H1 (cell line): ENCODE results near the gene CRADD. TPM values are rescaled to one million over a fixed set of nuclear protein-coding genes. Genes with fewer than 3 reads are reported as not detected.

Experiments
- ATF2 ChIP-seq: IDR thresholded peaks from 2 replicates; pipeline ENCODE4 v1.6.1; 2012; ENCODE audit warnings: low read length, inconsistent platforms
- ATF3 ChIP-seq: IDR thresholded peaks from 2 replicates; pipeline ENCODE4 v1.6.1; 2011; ENCODE audit warnings: low read depth, mild to moderate bottlenecking, low read length; ENCODE audit not compliant: insufficient read depth
- CHD7 ChIP-seq: fragments of 300-600 bp; sonication (generic); IDR thresholded peaks from 2 replicates; pipeline ENCODE4 v1.7.1; 2012; ENCODE audit warnings: low read length, moderate library complexity, mild to moderate bottlenecking, inconsistent platforms; ENCODE audit not compliant: insufficient replicate concordance
- GTF2F1 ChIP-seq: IDR thresholded peaks from 2 replicates; pipeline ENCODE4 v1.6.1; 2012; ENCODE audit warnings: low read depth, low read length, improper control_type of control experiment, borderline replicate concordance
- NRF1 ChIP-seq: IDR thresholded peaks from 2 replicates; pipeline ENCODE4 v1.6.1; 2011; ENCODE audit warnings: mild to moderate bottlenecking, low read depth, low read length, improper control_type of control experiment
- SAP30 ChIP-seq: fragments of 300-600 bp; sonication (generic); IDR thresholded peaks from 2 replicates; pipeline ENCODE4 v1.7.1; 2012; ENCODE audit warnings: low read length, moderate library complexity, mild to moderate bottlenecking, inconsistent platforms; ENCODE audit not compliant: insufficient read depth, insufficient replicate concordance
- TBP ChIP-seq: IDR thresholded peaks from 2 replicates; pipeline ENCODE4 v1.6.1; 2011; ENCODE audit warnings: low read depth, low read length, improper control_type of control experiment
- polyA plus RNA-seq, 7 experiments: library from polyadenylated mRNA; depleted of rRNA in 3 of 7; stranded (reverse) in 5 of 7; unstranded in 2 of 7; fragments of >200 nt in 5 of 7; fragments of 200-250 nt in 2 of 7; gene quantifications; 1 replicate in 5 of 7; 2 replicates in 1 of 7; 4 replicates in 1 of 7; pipeline versions ENCODE4 v1.2.1 to v1.2.3, GENCODE V29; 2011 to 2013; ENCODE audit warnings: missing spikeins in 2 of 7, mixed read lengths in 2 of 7
- total RNA-seq: library from RNA; stranded (reverse); fragmentation: NEBNext Ultra II Directional; extraction: Animal tissue kit (Norgen Biotek cat#: 25700); gene quantifications from 2 replicates; pipeline ENCODE4 v1.2.1, GENCODE V29; 2021

CRADD gene
- total and polyA plus RNA-seq, 2 of the 8 experiments (the other 6 are each of a cell fraction or from before 2014, with no cell fraction given): 8.1 to 15.4 TPM

DNA sequence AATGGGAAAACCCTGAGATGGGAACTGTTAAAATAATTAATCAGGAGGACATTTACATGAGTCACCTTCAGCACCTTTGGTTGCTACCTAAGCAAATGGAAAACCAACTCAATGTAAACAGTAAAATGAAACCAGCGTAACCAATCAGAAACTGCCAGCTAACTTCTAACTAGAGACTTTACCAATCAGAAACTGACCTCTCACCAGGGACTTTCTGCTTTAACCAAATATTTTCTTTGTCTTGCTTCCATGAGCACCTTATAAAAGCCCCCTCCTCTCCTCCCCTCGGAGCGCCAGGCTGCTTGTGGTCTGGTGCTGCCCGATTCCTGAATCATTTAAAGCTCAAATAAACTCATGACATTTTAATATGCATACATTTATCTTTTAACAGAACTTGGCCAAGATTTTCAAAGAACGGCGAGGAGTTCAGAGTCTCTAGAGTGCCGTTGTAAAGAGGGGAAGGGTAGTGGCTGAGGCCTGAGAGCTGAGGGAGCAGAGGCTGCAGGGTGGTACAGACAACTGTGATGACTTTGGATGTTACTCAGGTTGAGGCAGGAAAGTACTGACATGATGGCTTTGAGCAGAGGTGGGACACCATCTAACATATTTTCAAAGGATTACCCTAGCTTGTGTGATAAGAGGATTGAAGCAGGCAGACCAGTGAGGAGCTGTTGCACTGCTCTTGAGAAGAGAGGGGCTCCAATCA lies 183.6 kb downstream of the CRADD start (continued):
- no peak for TF ChIP-seq CHD7
- TF ChIP-seq SAP30: no peak
- TF ChIP-seq TBP: no peak
- TF ChIP-seq ATF3: no peak
- TF ChIP-seq GTF2F1: no peak
- no peak for TF ChIP-seq NRF1
- no peak for TF ChIP-seq ATF2
